SK-MEL-5 (cell line): Measurements from ENCODE around the gene CACNB2. TPM values are rescaled to one million over a fixed set of nuclear protein-coding genes. Genes with fewer than 3 reads are reported as not detected.

ENCODE experiments used
- DNase-seq: peaks from one replicate; pipeline ENCODE4 v3.0.0-alpha.2; 2016; ENCODE audit warnings: low read depth, low spot score
- in situ Hi-C: cut with HindIII; loops from 2 replicates; pipeline ENCODE4 v1.10.0; 2016; ENCODE audit warnings: low sequenced_read_pairs, high pct_unique_total_duplicates, low pct_unique_long_range_greater_than_20kb
- total RNA-seq: library from RNA; depleted of rRNA; stranded (reverse); fragments of >200 nt; shearing (Covaris generic); gene quantifications from 2 replicates; pipeline ENCODE4 v1.2.3, GENCODE V29; 2014

CACNB2 gene
- total RNA-seq, 1 experiment from 2014 or later = not detected

DNA sequence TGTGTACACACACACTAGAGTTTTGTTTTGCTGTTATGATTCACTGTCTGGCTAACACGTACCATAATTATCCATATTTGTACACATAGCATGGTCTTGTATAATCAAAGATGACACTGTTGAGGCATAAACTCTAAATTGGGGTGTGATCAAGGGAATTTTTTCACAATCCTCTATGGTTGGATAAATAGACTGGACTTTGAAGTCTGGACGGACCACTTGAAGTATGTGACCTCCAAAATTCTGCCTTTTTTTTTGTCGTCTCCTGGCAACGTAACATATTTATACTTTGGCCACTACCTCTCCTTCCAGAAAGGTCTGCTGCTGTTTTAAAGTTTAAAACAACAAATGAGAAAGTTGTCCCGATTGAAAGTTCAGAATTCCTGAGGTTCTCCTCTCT lies 193.4 kb downstream of the CACNB2 start:
- DNase-seq = no peak
- in situ Hi-C loops = no loop called here

- no peak for DNase-seq
- in situ Hi-C loops = no loop called here
Observed at GRCh38 chr10:18334116-18334867, 194.1 kb downstream of the CACNB2 start.

GRCh38 chr10:18340496-18341051 lies 200.3 kb downstream of the CACNB2 start:
- peak; percentile 1 for DNase-seq
- in situ Hi-C loops = no loop called here

DNA sequence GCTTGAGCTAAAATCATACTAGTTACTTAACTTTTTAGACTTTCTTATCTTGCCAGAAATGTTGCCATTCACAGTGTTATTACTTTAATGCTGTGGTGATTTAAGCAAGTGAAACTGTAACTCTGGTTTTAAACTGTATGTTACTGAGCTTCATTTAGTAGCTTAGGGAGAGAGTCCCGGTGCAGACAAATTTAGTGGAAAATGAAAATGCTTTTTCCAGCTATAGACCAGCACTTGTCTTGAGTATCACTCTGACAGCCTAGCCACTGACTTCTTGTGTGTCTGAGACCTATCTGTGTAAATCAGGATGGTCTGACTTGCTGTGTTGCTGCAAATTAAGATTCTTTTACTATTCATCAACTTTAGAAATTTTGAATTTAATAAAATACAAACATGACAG lies 200.8 kb downstream of the CACNB2 start:
- no peak for DNase-seq
- in situ Hi-C loops = no loop called here

GRCh38 chr10:18343573-18343972 lies 203.3 kb downstream of the CACNB2 start:
- no peak for DNase-seq
- in situ Hi-C loops = no loop called here

DNA sequence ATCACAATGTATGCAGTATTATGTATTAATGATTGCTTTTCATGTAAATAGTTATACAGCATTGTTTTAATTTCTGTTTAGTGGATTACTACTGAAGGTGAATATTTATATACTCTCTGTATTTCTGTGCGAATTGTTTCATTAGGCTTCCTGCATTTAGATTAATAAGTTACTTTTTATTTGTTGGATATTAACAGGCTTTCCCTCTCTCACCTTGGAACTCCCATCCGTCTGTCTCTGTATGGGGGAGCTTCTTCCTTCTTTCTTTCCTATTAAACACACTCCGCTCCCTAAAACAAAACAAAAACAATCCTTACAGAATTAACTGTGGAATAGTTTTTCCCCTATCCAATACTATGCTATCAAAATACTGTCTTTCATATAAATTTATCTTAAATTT lies 205.1 kb downstream of the CACNB2 start:
- no peak for DNase-seq
- in situ Hi-C loops = no loop called here

DNA sequence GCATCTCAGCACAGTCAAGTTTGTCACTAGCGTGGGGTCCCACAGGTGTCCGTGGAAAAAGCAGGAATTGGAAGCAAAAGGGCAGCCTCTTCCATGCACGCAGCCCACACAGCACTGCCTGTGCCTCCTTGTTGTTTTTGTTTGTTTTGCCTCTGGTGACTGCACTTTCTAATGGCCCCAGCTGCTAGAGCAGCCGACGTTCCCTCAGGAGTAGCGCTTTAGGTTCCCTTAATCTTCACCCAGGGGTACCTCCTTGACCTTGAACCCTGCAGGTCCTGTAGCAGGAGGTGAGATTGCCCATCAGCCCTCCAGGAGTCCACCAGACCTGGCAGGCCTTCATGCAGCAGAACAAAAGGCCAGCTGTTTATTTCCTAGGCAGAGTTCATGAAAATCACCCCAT lies 210.1 kb downstream of the CACNB2 start:
- in situ Hi-C loops = no loop called here

DNA sequence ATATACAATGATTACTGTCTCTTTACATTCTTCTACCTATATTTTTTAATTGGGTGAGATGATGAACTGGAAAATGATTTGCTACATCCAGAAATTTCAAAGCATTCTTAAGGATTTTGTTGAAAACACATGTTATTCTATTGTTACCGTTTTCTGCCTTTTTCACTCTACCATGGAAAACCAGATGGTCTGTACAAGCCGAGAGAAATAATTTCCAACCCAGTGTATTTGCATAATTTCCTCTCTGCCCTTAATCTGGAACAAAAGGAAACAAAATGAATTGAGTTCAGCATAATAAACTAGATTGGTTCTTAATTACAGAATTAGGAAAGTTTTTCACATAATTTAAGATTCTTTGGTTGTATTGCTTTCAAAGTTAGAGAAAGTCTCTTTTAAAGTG lies 211.2 kb downstream of the CACNB2 start:
- DNase-seq = no peak
- in situ Hi-C loops = no loop called here

More for the DNA sequence above, 210.1 kb downstream of the CACNB2 start:
- no peak for DNase-seq

DNA sequence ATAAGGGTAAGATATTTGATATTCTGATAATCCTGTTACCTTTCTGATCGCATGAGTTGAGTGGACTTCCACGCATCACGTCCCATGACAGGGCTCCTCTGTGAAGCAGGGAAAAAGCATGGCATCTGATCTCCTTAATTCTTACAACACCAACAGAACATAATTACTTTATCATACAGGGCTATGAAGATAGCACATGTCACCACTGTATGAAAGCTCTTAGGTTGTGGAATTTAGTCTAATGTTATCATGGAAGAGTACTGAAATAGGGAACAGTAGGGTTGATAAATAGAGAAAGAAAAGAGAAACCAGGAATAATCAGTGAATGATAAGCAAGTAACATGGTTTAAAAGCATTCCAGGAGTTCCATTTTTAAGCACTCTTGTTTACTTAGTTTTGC lies 212.0 kb downstream of the CACNB2 start:
- DNase-seq = no peak
- in situ Hi-C loops = no loop called here

GRCh38 chr10:18359812-18360211 lies 219.6 kb downstream of the CACNB2 start:
- in situ Hi-C loops = no loop called here
- no peak for DNase-seq

DNA sequence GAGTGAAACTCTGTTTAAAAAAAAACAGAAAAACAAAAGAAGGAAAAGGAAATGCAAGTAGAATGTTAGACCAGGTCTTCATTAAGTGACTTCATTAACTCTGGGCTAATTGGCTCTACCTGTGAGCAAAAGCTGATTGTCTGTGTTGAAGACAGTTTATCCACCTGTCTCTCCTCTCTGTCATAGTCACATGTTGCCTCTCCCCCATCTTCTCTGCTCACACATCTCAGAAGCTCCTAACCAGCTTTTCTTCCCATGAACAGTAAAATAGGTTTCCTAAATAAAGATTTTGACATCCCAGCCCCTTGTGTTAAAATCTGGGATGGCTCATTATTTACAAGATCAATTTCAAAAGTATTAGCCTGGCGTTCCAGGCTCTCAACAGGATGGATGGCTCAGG lies 222.7 kb downstream of the CACNB2 start:
- no peak for DNase-seq
- in situ Hi-C loops = no loop called here

- in situ Hi-C loops = no loop called here
- DNase-seq = no peak
Observed at GRCh38 chr10:18364987-18365775, 225.0 kb downstream of the CACNB2 start.

GRCh38 chr10:18367840-18368239 lies 227.6 kb downstream of the CACNB2 start:
- no peak for DNase-seq
- in situ Hi-C loops = no loop called here

DNA sequence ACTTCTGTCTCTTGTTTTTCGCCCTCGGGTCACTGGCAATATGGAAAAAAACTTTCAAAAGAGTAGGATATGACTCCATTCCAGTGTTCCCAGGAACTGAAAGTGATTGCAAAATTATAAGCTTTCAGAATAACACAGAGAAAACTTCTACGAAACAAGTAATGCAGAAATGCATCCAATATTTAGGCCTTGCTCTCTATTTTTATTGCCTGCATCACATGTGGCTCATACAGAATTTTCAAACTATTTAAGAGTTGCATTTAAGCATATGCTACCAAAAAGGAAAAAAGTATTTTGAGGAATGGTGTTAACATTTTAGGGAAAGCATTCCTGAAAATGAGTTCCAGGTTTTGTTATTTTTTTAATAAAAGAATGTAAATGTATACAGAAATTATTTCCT lies 228.0 kb downstream of the CACNB2 start:
- DNase-seq = no peak
- in situ Hi-C loops = no loop called here

DNA sequence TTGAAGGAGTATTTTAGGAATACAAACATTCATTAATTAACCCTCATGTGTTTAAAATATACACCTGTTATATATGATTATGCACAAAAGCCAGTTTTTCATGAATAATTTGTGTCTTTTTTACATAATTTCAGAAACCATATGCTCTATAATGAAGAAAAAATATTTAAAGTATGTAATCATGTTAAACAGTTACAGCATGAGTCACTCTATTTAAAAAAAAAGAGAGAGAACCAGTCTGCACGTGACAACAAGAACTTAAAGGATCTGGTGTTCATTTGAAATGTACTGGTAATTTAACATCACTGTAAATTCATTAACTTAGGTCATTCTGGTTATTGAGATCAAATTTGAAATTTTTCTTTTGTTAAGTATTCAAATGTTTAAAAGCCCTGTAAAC lies 228.5 kb downstream of the CACNB2 start:
- DNase-seq = no peak
- in situ Hi-C loops = no loop called here

GRCh38 chr10:18369859-18370473 lies 229.7 kb downstream of the CACNB2 start:
- in situ Hi-C loops = no loop called here
- DNase-seq = no peak

DNA sequence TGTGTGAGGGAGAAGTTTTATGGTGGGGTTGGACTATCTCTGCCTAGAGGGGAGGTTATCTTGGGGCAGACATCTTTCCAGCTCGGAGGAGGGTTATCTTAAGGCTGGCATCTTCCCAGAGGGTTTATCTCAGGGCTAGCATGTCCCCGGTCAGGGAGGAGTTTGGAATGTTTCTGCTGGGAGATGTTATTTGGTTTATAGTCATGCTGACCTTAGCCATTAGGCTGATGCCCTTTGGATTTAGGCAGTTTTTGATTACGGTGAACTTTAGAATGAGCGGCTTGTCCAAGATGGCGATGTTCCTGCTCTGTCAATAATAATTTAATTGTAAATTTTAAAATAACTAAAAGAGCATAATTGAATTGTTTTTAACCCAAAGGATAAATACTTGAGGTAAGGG lies 236.4 kb downstream of the CACNB2 start:
- DNase-seq = no peak
- in situ Hi-C loops = no loop called here

DNA sequence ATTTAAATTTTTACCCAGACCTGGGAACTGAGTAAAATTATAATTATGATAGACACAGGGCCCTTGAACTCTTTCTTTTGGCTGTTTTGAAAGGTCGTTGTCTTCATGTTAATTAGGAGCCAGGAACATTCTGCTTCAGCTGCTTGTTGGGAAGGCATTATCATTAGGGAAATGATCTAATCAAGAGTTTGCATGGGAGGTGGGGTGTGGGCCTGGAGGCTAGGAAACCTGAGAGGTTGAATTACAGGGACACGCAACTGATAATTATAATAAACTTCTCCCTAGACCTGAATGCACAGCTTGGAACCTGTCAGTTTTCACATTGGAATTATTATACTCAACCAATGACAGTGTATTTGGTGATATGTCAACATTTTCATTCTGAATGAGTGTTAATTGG lies 237.7 kb downstream of the CACNB2 start:
- DNase-seq = no peak
- in situ Hi-C loops = no loop called here
